Endodermal cell (in vitro differentiated cells): ENCODE measurements around the gene RPTOR. TPM values are rescaled to one million over a fixed set of nuclear protein-coding genes. Genes with fewer than 3 reads are reported as not detected.

Experiments
- DNase-seq: peaks from one replicate; pipeline ENCODE4 v3.0.0-alpha.2; 2017
- H3K27ac ChIP-seq: 2 replicates; pipeline ENCODE4 v1.5.1; 2013; ENCODE audit warnings: mild to moderate bottlenecking, low read depth, low read length, moderate library complexity
- H3K27me3 ChIP-seq: 2 replicates; pipeline ENCODE4 v1.6.1; 2013; ENCODE audit warnings: mild to moderate bottlenecking, low read length, moderate library complexity; ENCODE audit not compliant: insufficient read depth, control insufficient read depth, poor library complexity, severe bottlenecking
- H3K36me3 ChIP-seq: 2 replicates; pipeline ENCODE4 v1.7.0; 2013; ENCODE audit warnings: mild to moderate bottlenecking, low read length, moderate library complexity; ENCODE audit not compliant: control insufficient read depth, insufficient read depth
- H3K4me1 ChIP-seq: one replicate; pipeline ENCODE4 v1.7.0; 2013; ENCODE audit warnings: low read length; ENCODE audit not compliant: control insufficient read depth, insufficient read depth
- H3K4me3 ChIP-seq: 2 replicates; pipeline ENCODE4 v1.5.1; 2013; ENCODE audit warnings: mild to moderate bottlenecking, low read length, moderate library complexity
- H3K9ac ChIP-seq: 2 replicates; pipeline ENCODE4 v1.6.1; 2013; ENCODE audit warnings: mild to moderate bottlenecking, low read length, moderate library complexity; ENCODE audit not compliant: poor library complexity, severe bottlenecking; ENCODE audit errors: extremely low read depth
- H3K9me3 ChIP-seq: 2 replicates; pipeline ENCODE4 v1.6.1; 2013; ENCODE audit warnings: mild to moderate bottlenecking, low read length, moderate library complexity; ENCODE audit not compliant: control insufficient read depth
- H3K27ac Mint-ChIP-seq: 2 replicates; pipeline ENCODE4 v1.8.0; 2020; ENCODE audit warnings: mixed read lengths
- H3K27me3 Mint-ChIP-seq: 2 replicates; pipeline ENCODE4 v1.8.0; 2021; ENCODE audit warnings: mild to moderate bottlenecking, mixed read lengths; ENCODE audit not compliant: insufficient read depth
- H3K36me3 Mint-ChIP-seq: 2 replicates; pipeline ENCODE4 v1.8.0; 2020; ENCODE audit warnings: low read depth, mixed read lengths
- H3K4me1 Mint-ChIP-seq: 2 replicates; pipeline ENCODE4 v1.8.0; 2020; ENCODE audit warnings: mixed read lengths
- H3K4me3 Mint-ChIP-seq: 2 replicates; pipeline ENCODE4 v1.8.0; 2020; ENCODE audit warnings: mild to moderate bottlenecking, moderate library complexity, mixed read lengths
- H3K9me3 Mint-ChIP-seq: 2 replicates; pipeline ENCODE4 v1.8.0; 2020; ENCODE audit warnings: mild to moderate bottlenecking, mixed read lengths
- WGBS, 2 experiments: methylation state at CpG; one replicate each; pipeline versions ENCODE4 v1.1.5 to v1.1.7; 2013; ENCODE audit warnings: missing lambda C conversion rate in 2 of 2, mixed read lengths in 1 of 2; ENCODE audit not compliant: insufficient coverage in 1 of 2, insufficient read length in 1 of 2; 5-methylcytosine and 5-hydroxymethylcytosine counted together
- total RNA-seq, 2 donors: library from RNA; stranded (reverse); fragmentation: NEBNext Ultra II Directional in 1 of 2; extraction: Animal tissue kit (Norgen Biotek cat#: 25700) in 1 of 2; gene quantifications; 2 replicates in 1 of 2; 3 replicates in 1 of 2; pipeline ENCODE4 v1.2.1, GENCODE V29; 2021
- TF ChIP-seq, protein P1 (sequence below): fragments of 200-600 bp; sonication (generic); conservative IDR thresholded peaks from 2 replicates; pipeline ENCODE4 v1.5.0; 2021; ENCODE audit warnings: antibody characterized with exemption, mild to moderate bottlenecking

RPTOR gene
- total RNA-seq, 2 donors from 2014 or later, result 45.1 to 53.4 TPM

- no peak overlapping the region for H3K27ac Mint-ChIP-seq
- H3K27me3 Mint-ChIP-seq, result peaks cover 4% of the 10 kb centered on the region
- WGBS, 2 experiments, result 95 to 96% methylated on average over 17 to 25 of the region's 25 CpGs
- Histone ChIP-seq H3K9me3 (no peaks in the 10 kb centered on the region), H3K27ac (no peak overlapping the region), H3K4me1 (no peaks in the 10 kb centered on the region), H3K27me3 (no peaks in the 10 kb centered on the region), H3K9ac (no peak overlapping the region), H3K4me3 (no peak overlapping the region), H3K36me3 (peaks cover 30% of the 10 kb centered on the region)
- H3K36me3 Mint-ChIP-seq, result peaks cover 26% of the 10 kb centered on the region
- H3K4me1 Mint-ChIP-seq, result peaks cover 5% of the 10 kb centered on the region
- no peaks in the 10 kb centered on the region for H3K9me3 Mint-ChIP-seq
- TF ChIP-seq, protein P1, sequence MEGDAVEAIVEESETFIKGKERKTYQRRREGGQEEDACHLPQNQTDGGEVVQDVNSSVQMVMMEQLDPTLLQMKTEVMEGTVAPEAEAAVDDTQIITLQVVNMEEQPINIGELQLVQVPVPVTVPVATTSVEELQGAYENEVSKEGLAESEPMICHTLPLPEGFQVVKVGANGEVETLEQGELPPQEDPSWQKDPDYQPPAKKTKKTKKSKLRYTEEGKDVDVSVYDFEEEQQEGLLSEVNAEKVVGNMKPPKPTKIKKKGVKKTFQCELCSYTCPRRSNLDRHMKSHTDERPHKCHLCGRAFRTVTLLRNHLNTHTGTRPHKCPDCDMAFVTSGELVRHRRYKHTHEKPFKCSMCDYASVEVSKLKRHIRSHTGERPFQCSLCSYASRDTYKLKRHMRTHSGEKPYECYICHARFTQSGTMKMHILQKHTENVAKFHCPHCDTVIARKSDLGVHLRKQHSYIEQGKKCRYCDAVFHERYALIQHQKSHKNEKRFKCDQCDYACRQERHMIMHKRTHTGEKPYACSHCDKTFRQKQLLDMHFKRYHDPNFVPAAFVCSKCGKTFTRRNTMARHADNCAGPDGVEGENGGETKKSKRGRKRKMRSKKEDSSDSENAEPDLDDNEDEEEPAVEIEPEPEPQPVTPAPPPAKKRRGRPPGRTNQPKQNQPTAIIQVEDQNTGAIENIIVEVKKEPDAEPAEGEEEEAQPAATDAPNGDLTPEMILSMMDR, result no peak
- H3K4me3 Mint-ChIP-seq, result no peak overlapping the region
- DNase-seq, result peak; percentile 44
Measured at GRCh38 chr17:80996422-80997305, 452.0 kb downstream of the RPTOR start.

DNA sequence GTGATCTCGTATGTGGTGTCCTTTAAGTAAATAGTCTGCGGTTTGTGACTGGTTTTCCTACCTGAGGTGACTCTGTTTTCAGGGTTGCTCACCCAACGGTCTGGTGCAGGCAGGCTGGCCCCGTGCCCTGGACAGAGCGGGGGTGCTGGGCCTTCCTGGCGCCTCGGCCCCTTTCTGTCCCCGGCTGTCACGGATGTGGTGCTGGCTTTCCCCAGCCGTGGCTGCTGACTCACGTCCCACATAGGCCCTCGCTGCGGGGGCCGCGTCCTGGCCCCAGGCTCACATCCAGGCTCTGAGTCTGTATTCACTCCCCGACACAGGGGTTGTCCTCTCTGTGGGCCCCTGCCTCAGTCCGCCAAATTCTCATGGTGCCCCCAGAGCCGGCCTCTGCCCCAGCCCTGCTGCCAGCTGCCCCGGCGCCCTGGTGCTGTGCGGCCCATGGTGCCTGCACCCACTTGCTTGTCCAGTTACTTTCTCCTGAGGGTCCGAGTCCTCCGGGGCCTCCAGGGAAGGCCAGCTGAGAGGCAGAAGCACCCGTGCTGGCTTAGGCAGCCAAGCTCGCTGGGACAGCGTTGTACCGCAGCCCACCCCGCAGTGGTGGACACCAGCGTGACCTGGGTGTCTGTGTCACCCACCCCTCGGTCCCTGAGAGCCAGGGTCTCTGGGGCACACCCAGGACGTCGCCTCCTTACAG is 452.9 kb downstream of the RPTOR start:
- no peak overlapping the region for H3K27ac Mint-ChIP-seq
- peaks cover 26% of the 10 kb centered on the region for H3K36me3 Mint-ChIP-seq
- H3K4me1 Mint-ChIP-seq, result peaks cover 5% of the 10 kb centered on the region
- peaks cover 13% of the 10 kb centered on the region for H3K27me3 Mint-ChIP-seq
- Histone ChIP-seq H3K9ac (no peak overlapping the region), H3K4me3 (no peak overlapping the region), H3K27ac (no peak overlapping the region), H3K4me1 (no peaks in the 10 kb centered on the region), H3K27me3 (peaks cover 5% of the 10 kb centered on the region), H3K9me3 (no peaks in the 10 kb centered on the region), H3K36me3 (peaks cover 30% of the 10 kb centered on the region)
- TF ChIP-seq, protein P1, result no peak
- 92 to 95% methylated on average over 26 to 32 of the region's 32 CpGs for WGBS, 2 experiments
- DNase-seq, result no peak
- H3K9me3 Mint-ChIP-seq, result no peaks in the 10 kb centered on the region
- H3K4me3 Mint-ChIP-seq, result no peak overlapping the region

GRCh38 chr17:80998118-80998747 is 453.6 kb downstream of the RPTOR start:
- DNase-seq, result peak; percentile 42
- no peaks in the 10 kb centered on the region for H3K4me1 Mint-ChIP-seq
- 95 to 98% methylated on average over 13 to 19 of the region's 19 CpGs for WGBS, 2 experiments
- peaks cover 20% of the 10 kb centered on the region for H3K27me3 Mint-ChIP-seq
- Histone ChIP-seq H3K9me3 (no peaks in the 10 kb centered on the region), H3K36me3 (peaks cover 30% of the 10 kb centered on the region), H3K27ac (no peak overlapping the region), H3K4me1 (no peaks in the 10 kb centered on the region), H3K4me3 (no peak overlapping the region), H3K9ac (no peak overlapping the region), H3K27me3 (peaks cover 12% of the 10 kb centered on the region)
- TF ChIP-seq, protein P1, result no peak
- H3K4me3 Mint-ChIP-seq, result no peak overlapping the region
- H3K36me3 Mint-ChIP-seq, result peaks cover 26% of the 10 kb centered on the region
- H3K27ac Mint-ChIP-seq, result no peak overlapping the region
- H3K9me3 Mint-ChIP-seq, result no peaks in the 10 kb centered on the region
